Prostate gland (tissue), 2 donors: Measurements from ENCODE around the gene FILIP1.

ENCODE experiments used
- POLR2A ChIP-seq: fragments of 450-650 bp; IDR thresholded peaks from one replicate; pipeline ENCODE4 v1.6.1; 2016; ENCODE audit warnings: antibody characterized with exemption, mild to moderate bottlenecking
- TF ChIP-seq, protein P1 (sequence below), 4 experiments: fragments of 200-600 bp in 2 of 4; fragments of 450-650 bp in 2 of 4; sonication (generic) in 2 of 4; IDR thresholded peaks; 1 replicate in 3 of 4; 2 replicates in 1 of 4; pipeline ENCODE4 v1.5.1; 2016 to 2019; ENCODE audit warnings: antibody characterized with exemption in 4 of 4, mild to moderate bottlenecking in 2 of 4, moderate library complexity in 2 of 4

DNA sequence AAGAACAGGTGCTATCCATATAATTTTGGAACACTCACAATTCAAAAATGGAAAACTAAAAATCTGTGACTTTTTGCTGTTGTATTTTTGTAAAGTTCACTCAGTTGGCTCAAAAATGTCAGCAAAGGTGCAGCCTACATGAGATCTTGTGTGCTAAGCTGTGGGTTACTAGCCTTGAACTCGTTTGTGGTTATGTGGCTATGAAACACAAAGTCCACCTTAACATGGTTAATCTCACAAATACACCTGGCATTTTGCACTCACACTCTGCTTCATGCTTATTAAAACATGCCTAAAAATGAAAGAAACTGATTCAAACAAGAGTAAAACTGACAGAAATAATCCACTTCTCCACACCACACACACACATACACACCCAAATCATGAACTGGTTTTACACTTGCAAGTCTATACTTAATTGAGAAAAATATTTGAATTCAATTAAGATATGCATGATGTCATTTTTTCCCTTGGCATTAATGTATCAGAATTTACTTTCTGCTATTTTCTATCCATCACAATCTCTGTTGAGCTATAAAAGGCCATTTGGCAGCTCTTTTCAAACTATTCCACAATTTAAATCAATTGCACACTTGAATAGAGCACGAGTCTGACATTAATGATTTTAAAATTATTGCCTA, 186.1 kb downstream of the FILIP1 start:
- TF ChIP-seq, protein P1, sequence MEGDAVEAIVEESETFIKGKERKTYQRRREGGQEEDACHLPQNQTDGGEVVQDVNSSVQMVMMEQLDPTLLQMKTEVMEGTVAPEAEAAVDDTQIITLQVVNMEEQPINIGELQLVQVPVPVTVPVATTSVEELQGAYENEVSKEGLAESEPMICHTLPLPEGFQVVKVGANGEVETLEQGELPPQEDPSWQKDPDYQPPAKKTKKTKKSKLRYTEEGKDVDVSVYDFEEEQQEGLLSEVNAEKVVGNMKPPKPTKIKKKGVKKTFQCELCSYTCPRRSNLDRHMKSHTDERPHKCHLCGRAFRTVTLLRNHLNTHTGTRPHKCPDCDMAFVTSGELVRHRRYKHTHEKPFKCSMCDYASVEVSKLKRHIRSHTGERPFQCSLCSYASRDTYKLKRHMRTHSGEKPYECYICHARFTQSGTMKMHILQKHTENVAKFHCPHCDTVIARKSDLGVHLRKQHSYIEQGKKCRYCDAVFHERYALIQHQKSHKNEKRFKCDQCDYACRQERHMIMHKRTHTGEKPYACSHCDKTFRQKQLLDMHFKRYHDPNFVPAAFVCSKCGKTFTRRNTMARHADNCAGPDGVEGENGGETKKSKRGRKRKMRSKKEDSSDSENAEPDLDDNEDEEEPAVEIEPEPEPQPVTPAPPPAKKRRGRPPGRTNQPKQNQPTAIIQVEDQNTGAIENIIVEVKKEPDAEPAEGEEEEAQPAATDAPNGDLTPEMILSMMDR (IDR thresholded peaks at IDR 0.05): no peak
- no peak for TF ChIP-seq POLR2A
